ENCODE measurements around the gene KCNMB1.

Gene KCNMB1

GRCh38 chr5:170414786-170415185, 25.6 kb upstream of the KCNMB1 start:
- DNase-seq (ENCODE audit: low read depth): no peak

DNA sequence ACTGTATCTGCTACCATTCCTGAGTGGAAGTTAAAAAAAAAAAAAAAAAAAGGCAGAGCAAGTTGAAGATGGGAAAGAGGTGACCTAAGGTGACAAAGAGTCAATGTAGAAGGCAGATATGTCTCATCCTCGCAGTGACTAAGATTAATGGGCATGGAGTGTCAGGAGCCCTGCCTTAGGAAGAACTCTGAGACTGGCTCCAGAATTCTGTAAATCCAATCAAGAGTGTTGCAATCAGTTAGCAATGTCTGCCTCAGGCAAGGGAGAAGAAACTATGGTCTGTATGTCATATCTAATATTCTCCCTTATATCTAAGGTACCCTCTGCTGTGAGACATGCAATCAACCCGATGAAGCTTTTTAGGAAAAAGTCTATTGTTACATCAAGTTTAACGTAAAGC, 24.7 kb upstream of the KCNMB1 start:
- DNase-seq (ENCODE audit: low read depth): no peak

DNA sequence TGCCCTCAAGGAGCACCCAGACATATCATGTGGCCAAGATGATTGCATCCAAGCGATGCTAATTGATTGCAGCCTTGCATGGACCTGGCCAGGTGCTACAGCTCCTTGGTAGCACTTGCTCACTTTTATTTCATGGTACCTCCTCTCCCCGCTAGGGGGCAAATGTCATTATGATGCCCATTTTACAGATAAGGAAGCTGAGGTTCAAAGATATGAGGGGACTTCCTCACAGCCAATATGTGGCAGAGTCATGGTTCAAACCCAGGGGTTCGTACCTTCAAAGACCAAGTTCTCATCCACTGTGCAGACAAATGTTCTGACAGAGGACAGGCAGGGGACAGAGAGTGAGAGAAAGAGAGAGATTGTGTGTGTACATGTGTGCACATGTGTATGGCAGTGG, 21.9 kb upstream of the KCNMB1 start:
- DNase-seq (ENCODE audit: low read depth): no peak

DNA sequence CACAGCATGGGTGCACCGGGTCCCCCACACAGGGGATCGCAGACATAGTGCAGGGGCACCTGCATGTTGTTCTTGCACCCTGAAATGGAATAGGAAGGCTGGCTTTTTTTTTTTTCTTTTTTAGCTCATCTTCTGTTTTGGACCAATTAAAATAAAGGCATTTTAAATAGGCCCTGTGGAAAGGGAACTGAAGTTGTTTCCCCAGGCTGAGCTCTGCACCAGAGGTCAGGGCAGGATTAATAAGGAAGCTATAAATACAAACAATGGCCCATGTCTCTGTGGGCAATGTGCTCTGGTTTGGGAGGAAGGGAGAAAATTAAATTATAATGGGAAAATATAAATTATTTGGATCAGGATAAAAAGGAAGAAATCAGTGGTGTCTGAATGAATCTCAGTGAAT, 21.2 kb upstream of the KCNMB1 start:
- no peak for DNase-seq (ENCODE audit: low read depth)

DNA sequence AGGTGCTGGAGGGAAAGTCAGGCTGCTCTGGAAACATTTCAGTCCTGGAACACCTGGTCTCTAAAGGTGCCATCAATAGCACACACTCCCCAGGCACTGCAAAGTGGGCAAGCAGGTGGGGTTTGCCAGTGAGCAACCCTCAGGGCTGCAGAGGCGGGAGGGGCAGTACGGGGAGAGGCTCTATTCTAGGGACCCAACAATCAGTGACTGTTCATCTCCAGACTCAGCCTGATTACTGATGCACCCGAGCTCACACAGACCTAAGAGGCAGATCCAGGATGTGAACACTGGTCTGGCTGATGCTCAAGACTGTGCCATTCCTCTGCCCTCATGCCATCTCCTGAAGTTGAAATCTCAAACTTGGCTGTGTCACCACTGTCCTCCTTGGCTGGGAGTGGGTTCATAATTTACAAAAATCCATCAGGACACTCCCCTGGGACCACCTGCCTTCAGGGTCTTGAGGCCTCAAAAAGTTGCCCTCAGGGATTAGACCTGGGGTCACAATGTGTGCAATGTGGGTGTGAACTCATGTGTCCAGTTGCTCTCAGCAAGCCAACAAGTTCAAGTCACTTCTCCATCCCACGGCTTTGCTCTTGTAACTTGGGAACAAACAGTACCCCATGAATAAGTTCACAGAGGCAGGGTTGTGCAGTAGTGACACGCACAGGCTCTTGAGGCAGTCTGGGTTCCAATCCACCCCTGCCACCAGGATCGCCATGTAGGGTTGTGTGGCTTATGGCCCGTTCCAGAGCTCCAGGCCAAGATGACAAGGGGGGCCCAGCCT, 19.9 kb upstream of the KCNMB1 start:
- no peak for DNase-seq (ENCODE audit: low read depth)

DNA sequence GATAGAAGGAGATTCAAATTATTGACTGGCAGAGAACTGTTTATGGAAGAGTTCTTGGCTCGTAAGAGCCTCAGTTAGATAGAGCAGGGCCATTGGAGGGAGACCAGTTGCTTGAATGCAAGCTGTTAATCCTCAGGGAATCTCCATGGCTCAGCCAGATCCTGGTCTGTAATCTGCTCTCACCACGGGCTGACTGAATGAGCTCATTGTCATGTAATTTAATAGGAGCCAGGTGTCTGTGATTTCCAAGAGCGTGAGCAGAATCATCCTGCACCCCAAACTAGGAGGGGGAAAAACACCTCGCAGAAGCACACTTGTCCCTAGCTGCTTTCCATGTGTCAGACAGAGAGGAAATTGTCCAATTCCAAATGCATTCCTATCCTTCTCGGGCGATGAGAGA, 19.1 kb upstream of the KCNMB1 start:
- no peak for DNase-seq (ENCODE audit: low read depth)

DNA sequence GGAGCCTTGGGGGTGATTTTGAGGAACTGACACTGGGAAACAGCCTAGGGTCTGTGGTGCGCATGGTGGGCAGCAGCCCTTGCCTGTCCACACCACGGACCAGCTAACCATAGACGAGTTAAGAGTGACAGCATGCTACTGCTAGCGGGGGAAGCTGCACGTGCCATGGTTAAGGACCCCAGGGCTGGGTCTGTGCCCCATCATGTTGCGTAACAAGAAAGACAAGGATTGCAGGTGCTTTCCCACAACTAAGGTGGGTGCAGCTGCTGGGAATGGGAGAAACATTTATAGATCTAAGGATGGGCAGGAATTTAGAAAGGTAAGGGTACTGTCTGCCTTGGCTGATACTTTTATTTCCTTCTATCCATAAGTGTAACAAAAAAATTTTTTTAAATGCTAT, 17.9 kb upstream of the KCNMB1 start:
- DNase-seq (ENCODE audit: low read depth): no peak

DNA sequence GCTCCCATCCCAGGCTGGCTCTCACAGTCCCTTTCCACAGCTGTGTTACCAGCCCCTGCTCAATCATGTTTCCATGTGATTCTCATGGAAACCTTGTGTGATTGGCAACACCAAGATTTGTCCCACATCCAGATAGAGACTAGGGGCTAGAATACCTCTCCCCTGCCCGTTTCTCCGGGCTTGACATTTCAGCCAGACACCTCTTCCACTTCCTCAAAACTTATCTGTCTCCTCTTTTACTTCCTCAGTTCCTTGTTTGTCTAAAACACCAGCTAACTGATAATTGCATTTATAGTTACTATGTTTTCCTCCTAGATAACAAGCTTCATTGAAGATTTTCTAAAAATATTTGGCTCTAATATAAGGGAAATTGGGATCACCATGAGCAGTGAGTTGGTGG, 16.6 kb upstream of the KCNMB1 start:
- DNase-seq (ENCODE audit: low read depth): no peak

DNA sequence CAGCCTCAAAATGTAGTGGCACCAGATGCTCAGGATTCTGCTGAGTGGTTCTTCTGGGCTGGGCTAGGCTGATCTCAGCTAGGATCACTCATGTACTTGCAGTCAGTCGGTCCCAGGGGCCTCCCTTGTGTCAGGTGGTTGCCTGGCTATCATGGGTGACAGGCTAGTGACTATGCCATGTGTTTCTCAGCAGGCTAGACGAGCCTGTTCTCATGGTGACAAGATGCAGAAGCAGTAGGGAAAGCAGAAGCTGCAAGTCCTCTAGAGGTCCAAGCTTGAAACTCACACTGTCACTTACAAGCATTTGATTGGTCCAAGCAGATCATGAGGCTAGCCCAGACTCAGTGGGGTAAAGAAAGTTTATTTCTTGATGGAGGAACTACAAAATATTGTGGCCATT, 15.2 kb upstream of the KCNMB1 start:
- DNase-seq (ENCODE audit: low read depth): no peak

DNA sequence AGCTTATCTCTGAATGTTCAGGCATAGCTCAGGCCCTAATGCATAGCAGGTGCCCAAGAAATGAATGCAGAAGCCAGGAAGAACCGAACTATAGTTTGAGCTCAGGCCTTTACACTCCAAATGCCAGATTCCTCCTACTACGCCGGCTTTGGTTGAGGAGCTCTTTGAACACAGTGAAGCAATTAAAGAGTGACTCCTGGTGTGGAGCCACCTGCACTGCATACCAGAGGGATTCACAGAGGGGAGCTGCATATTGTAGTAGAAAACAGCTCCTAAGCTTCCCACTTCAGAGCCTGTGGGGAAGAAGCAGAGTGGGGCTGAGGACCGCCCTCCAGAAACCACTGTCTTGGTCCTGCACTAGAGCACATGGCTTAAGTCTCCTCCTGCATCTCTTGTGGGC, 14.5 kb upstream of the KCNMB1 start:
- DNase-seq (ENCODE audit: low read depth): no peak

GRCh38 chr5:170402508-170402907, 13.3 kb upstream of the KCNMB1 start:
- no peak for DNase-seq (ENCODE audit: low read depth)

GRCh38 chr5:170397059-170397458, 7.9 kb upstream of the KCNMB1 start:
- DNase-seq (ENCODE audit: low read depth): no peak

GRCh38 chr5:170393958-170394357, 4.8 kb upstream of the KCNMB1 start:
- DNase-seq (ENCODE audit: low read depth): no peak

GRCh38 chr5:170393235-170393634, 4.1 kb upstream of the KCNMB1 start:
- DNase-seq (ENCODE audit: low read depth): peak; percentile 11

DNA sequence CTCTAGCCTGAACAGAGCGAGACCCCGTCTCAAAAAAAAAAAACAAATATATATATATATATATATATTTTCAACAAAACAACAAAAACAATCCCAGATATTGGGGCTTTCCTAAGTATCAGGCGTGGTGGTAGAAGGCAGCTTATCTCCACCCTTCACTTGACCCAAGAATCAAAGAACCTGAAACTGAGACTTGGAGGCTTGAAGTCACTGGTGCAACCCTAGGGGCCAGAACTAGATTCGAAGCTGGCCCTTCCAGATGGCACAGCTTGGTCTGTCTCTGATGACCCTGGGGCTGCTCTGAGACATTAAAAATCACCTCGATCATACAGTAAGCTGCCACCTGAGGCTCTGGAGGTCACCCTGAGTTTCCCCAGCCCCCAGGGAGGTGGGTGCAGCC, 1.3 kb upstream of the KCNMB1 start:
- no peak for DNase-seq (ENCODE audit: low read depth)

DNA sequence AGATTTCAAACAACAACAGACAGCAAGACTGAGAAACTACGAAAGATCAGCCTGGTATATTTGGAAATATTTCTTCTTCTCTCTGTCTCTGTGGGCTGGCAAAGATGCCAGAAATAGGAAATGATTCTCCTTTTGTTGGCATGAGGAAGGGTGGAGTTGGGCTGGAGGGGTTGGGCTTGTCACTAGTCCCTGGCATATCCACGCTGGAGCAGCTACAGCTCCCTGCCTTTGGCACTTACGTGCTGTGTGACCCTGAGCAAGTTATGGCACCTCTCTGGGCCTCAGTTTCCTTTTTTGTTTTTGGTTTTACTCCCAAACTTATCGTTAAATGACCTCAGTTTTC, 354 bp upstream of the KCNMB1 start:
- no peak for DNase-seq (ENCODE audit: low read depth)

GRCh38 chr5:170387775-170388639, 1.2 kb downstream of the KCNMB1 start:
- no peak for DNase-seq (ENCODE audit: low read depth)

DNA sequence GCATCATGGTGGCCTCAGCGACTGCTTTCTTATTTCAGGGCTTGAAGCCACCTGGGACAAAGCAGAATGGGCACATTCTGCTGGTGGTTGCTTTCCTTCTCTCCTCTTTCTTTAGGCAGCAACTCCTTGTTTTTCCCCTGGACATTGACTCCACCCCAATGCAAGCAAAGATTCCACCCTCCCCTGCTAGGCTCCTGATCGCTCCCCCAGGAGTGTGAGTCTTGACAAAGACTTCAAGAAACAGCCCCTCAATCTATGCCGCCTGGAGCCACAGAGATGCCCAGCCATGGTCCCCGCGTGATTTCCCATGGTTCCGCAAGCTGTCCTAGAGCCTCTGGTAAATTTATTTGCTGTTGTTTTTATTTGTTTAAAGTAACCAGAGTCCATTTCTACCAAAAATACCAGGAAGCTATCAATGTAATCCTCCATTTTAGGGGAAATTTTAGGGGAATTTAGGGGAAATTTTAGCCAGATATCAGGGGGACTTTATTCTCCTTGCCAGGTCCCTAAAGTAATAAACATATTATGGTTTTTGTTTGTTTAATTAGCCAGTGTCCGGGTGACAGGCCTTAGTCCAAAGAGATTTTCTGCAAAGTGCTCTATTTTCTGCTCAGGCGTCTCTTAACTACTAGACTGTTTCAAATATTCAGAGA, 2.3 kb downstream of the KCNMB1 start:
- DNase-seq (ENCODE audit: low read depth): no peak

DNA sequence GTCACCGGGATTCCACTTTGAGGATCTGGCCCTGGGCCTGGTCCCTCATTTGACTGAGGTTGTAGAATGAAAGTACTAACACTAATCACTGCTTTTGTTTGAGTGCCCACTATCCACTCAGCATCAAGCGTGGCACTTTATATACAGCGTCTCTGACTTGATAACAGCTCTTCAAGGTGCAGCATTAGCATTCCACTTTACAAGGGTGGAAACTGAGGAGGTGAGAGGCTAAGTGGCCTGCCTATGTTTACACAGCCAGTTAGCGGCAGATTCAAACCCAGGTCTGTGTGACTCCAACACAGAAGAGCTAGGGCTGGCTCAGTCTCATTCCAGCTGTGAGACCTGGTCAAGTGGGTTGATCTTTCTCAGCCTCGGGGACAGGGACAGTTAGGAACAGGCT, 5.9 kb downstream of the KCNMB1 start:
- no peak for DNase-seq (ENCODE audit: low read depth)

DNA sequence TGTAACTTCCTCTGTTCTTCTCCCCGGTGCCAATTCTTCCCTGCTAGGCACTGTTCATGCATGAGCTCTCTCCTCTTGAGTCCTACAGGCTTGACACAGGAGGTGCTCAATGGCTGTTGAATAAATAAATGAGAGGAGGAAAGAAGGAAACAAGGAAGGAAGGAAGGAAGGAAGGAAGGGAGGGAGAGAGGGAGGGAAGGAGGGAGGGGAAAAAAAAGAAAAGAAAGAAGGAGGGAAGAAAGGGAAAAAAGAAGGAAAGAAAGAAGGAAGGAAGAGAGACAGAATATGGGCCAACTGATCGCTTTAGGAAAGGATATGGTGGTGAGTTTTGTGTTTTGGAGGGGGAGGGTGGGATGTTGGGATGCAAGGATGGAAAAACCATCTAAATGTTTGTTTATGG, 6.4 kb downstream of the KCNMB1 start:
- DNase-seq (ENCODE audit: low read depth): no peak

GRCh38 chr5:170380361-170380951, 8.7 kb downstream of the KCNMB1 start:
- DNase-seq (ENCODE audit: low read depth): no peak

DNA sequence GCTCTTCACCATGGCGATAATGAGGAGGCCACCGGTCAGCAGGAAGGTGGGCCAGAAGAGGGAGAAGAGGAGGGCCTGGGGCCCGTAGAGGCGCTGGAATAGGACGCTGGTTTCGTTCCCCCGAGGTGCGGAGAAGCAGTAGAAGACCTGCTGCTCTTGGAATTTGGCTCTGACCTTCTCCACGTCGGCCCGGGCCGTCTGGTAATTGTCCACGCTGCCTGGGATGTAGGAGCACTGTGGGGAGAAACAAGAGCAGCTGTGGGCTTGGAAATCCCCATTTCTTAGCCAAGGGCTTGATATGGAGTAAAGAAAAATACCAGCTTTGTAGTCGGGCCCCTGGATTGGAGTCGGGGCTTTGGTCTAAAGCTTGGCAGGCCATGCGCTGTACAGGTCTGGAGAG, 10.4 kb downstream of the KCNMB1 start:
- DNase-seq (ENCODE audit: low read depth): no peak

GRCh38 chr5:170377027-170377426, 12.1 kb downstream of the KCNMB1 start:
- DNase-seq (ENCODE audit: low read depth): no peak
